ENCODE results near the gene SORCS2. TPM values are rescaled to one million over a fixed set of nuclear protein-coding genes. Genes with fewer than 3 reads are reported as not detected.

The SORCS2 gene
- total RNA-seq, 1 donor from 2014 or later, result 7.2 TPM

DNA sequence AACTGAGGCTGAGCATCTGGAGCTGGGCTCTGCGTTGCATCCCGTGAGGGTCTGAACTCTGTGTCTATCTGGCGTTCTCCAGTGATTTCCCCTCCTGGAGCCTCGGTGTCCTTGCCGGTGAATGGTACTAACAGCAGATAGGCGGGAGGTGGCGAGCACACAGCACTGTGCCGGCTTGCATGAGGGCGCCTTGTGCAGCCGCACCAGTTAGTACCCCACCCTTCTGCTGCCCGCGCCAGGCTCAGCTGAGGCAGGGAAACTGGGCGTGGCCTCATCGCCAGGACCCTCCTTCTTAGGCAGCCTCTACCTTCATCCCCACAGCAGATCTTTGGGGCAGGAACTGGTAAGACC, 42.7 kb downstream of the SORCS2 start:
- ATAC-seq (no peak), DNase-seq (no peak)
- no peaks in the 10 kb centered on the region for H3K36me3 ChIP-seq
- TF ChIP-seq, protein P1, sequence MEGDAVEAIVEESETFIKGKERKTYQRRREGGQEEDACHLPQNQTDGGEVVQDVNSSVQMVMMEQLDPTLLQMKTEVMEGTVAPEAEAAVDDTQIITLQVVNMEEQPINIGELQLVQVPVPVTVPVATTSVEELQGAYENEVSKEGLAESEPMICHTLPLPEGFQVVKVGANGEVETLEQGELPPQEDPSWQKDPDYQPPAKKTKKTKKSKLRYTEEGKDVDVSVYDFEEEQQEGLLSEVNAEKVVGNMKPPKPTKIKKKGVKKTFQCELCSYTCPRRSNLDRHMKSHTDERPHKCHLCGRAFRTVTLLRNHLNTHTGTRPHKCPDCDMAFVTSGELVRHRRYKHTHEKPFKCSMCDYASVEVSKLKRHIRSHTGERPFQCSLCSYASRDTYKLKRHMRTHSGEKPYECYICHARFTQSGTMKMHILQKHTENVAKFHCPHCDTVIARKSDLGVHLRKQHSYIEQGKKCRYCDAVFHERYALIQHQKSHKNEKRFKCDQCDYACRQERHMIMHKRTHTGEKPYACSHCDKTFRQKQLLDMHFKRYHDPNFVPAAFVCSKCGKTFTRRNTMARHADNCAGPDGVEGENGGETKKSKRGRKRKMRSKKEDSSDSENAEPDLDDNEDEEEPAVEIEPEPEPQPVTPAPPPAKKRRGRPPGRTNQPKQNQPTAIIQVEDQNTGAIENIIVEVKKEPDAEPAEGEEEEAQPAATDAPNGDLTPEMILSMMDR (IDR thresholded peaks at IDR 0.05), result no peak
- no peak overlapping the region for H3K4me3 ChIP-seq
- no peaks in the 10 kb centered on the region for H3K4me1 ChIP-seq
- H3K27ac ChIP-seq, result no peak overlapping the region
- intact Hi-C loops (cut with DNase I), result no loop called here
- no peaks in the 10 kb centered on the region for H3K27me3 ChIP-seq
- H3K9me3 ChIP-seq, result no peaks in the 10 kb centered on the region

DNA sequence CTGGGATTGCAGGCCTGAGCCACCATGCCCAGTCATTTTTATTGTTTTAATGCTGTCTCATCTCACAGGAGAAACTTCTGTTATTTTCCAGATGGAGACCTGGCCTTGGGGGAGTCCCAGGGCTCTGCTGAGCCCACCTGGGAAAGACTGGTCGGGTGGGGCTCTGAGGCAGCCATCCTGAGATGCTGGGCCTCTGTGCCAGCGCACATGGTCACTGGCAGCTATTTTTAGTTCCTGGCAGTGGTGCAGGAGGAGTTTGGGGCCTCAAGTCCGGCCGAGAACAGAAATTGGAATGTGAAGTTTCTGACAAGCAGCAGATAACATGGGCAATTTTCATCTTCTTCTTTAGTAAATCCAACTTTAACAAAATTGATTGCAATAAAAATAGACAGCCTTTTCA, 44.5 kb downstream of the SORCS2 start:
- DNase-seq, result no peak
- no peak for ATAC-seq
- H3K4me3 ChIP-seq, result no peak overlapping the region
- no peak overlapping the region for H3K27ac ChIP-seq
- H3K36me3 ChIP-seq, result no peaks in the 10 kb centered on the region
- H3K9me3 ChIP-seq, result no peaks in the 10 kb centered on the region
- no peaks in the 10 kb centered on the region for H3K27me3 ChIP-seq
- intact Hi-C loops (cut with DNase I), result no loop called here
- TF ChIP-seq, protein P1 (IDR thresholded peaks at IDR 0.05), result no peak
- no peaks in the 10 kb centered on the region for H3K4me1 ChIP-seq

DNA sequence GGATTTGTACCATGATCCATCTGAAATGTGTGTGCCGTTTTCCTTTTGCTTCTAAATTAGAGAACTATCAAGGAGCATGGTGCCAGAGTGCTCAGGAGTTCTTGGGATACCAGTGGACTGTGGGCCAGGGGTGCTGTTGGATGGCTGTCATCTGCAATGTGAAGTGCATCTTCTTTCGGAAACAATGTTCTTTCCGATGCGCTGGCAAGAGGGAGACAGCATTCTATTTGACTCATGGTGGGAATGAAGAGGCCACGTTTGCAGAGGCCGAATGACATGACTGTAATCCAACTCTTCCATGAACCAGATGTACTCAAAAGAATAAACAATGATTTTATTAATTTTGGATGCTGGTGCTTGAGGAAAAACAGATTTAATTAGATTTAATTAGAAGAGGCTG, 45.5 kb downstream of the SORCS2 start:
- H3K4me3 ChIP-seq, result no peak overlapping the region
- TF ChIP-seq, protein P1 (IDR thresholded peaks at IDR 0.05), result no peak
- DNase-seq (no peak), ATAC-seq (no peak)
- no peaks in the 10 kb centered on the region for H3K4me1 ChIP-seq
- no peaks in the 10 kb centered on the region for H3K9me3 ChIP-seq
- no peaks in the 10 kb centered on the region for H3K36me3 ChIP-seq
- intact Hi-C loops (cut with DNase I), result no loop called here
- no peak overlapping the region for H3K27ac ChIP-seq
- H3K27me3 ChIP-seq, result no peaks in the 10 kb centered on the region

GRCh38 chr4:7238300-7238960, 46.1 kb downstream of the SORCS2 start:
- no peaks in the 10 kb centered on the region for H3K36me3 ChIP-seq
- intact Hi-C loops (cut with DNase I), result no loop called here
- no peaks in the 10 kb centered on the region for H3K9me3 ChIP-seq
- ATAC-seq, result no peak
- H3K27me3 ChIP-seq, result no peaks in the 10 kb centered on the region
- TF ChIP-seq, protein P1 (IDR thresholded peaks at IDR 0.05), result peak; percentile 6
- H3K4me1 ChIP-seq, result no peaks in the 10 kb centered on the region
- no peak overlapping the region for H3K27ac ChIP-seq
- H3K4me3 ChIP-seq, result no peak overlapping the region
- no peak for DNase-seq

DNA sequence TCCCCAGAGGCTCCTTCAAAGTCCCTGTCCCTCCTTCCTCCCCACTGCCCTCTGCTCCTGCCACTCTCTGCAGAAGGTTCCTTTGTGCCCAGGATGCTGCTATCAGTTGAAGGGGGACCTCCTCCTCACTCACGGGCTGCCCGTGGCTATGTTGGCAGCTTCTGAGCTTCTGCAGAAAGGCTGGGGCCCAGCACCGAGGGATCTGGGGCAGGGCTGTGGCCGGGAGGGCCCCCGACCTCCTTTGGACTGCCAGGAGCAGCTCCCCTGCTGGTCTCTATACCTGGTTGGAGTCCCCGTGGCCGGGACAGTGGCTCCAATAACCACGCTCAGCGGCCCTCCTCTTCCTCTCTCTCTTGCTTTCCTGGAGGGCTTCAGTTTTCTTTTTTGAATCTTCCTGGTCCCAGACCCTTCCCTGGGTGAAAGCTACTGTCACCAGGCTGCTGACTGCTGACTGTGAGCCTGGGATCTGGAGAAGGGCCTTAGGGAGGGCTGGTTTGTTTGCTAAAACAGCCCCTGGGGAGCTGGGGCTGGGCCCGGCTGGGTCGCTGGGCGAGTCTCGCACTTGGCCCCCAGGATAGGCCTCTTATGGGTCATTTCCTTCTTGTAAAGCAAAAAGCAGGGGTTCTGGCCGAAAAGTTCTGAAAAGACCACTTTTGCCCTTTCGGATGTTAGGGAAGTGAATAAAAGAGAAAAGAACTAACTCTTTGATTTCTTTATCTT, 46.9 kb downstream of the SORCS2 start:
- Histone ChIP-seq H3K9me3 (no peaks in the 10 kb centered on the region), H3K36me3 (no peaks in the 10 kb centered on the region), H3K4me1 (no peaks in the 10 kb centered on the region), H3K27ac (no peak overlapping the region), H3K4me3 (no peak overlapping the region), H3K27me3 (no peaks in the 10 kb centered on the region)
- intact Hi-C loops (cut with DNase I), result no loop called here
- TF ChIP-seq, protein P1 (IDR thresholded peaks at IDR 0.05), result no peak
- DNase-seq, result no peak
- no peak for ATAC-seq
